ENCODE results near the gene NRG2.

GRCh38 chr5:140043508-140043872 lies 391 bp upstream of the NRG2 start:
- TF ChIP-seq CTCF (IDR thresholded peaks at IDR 0.05) (peak in 1 of 6 experiments; percentile 3), POLR2A (IDR thresholded peaks at IDR 0.05) (no peak)

All from esophagus squamous epithelium (tissue), 4 donors.